Activated T-cell treated with anti-CD3 and anti-CD28 coated beads for 1 hour (primary cell): ENCODE results near the gene USF2.
"Not testable (repeated sequence)": the region's sequence is repeated elsewhere in the genome, so short reads cannot be mapped to it uniquely, and the experiment has no call there.

ENCODE experiments used
- DNase-seq: peaks from one replicate; pipeline ENCODE4 v3.0.0-alpha.2; 2020; ENCODE audit warnings: low read depth

USF2 gene

DNA sequence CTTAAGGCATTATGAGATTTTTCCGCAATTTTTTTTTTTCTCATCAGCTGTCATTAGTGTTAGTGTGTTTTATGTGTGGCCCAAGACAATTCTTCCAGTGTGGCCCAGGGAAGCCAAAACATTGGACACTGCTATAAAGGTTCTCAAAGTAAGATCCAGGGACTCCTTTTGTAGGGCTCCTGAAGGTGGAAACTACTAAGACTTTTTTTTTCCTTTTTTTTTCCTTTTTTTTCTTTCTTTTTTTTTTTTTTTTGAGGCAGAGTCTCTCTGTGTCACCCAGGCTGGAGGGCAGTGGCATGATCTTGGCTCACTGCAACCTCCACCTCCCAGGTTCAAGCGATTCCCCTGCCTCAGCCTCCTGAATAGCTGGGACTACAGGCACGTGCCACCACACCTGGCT is 16.7 kb downstream of the USF2 start:
- DNase-seq = not testable (repeated sequence)

DNA sequence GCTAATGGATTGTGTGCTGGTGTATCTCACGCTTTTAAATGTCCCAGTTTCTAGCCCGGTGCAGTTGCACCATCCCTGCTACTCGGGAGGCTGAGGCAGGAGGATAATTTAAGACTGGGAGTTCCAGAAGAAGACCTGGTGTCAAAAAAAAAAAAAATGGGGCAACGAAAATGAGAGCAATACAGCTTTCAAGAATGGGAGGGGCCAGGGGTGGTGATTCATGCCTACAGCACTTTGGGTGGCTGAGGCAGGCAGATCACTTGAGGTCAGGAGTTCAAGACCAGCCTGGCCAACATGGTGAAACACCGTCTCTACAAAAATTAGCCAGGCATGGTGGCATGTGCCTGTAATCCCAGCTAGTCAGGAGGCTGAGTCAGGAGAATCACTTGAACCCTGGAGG is 17.3 kb downstream of the USF2 start:
- DNase-seq = not testable (repeated sequence)

DNA sequence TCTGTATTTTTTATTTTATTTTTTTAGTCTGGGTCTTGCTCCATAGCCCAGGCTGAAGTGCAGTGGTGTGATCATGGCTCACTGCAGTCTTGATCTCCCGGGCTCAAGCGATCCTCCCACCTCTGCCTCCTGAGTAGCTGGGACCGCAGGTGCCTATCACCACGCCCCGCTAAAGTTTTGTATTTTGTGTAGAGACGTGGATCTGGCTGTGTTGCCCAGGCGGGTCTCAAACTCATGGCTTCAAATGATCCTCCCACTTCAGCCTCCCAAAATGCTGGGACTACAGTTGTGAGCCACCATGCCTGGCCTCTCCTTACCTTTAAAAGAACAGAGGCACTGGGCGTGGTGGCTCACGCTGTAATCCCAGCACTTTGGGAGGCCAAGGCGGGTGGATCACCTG is 19.0 kb downstream of the USF2 start:
- no peak for DNase-seq

DNA sequence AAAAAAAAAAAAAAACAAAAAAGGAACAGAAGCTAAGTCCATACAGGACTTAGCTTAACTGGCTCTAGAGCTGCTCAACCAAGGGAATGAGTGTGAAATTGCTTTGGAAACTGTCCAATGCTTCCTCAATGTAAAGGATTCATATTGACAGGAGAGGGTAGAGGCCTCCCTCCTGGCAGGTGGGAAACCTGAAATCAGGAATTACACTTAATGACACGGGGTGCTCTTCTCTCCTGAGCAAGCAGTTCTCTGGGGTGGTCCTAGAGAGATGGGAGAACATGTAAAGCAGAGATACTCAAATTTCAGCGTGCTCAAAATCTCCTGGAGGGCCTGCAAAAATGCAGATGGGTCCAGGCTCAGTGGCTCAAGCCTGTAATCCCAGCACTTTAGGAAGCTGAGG is 19.6 kb downstream of the USF2 start:
- no peak for DNase-seq

DNA sequence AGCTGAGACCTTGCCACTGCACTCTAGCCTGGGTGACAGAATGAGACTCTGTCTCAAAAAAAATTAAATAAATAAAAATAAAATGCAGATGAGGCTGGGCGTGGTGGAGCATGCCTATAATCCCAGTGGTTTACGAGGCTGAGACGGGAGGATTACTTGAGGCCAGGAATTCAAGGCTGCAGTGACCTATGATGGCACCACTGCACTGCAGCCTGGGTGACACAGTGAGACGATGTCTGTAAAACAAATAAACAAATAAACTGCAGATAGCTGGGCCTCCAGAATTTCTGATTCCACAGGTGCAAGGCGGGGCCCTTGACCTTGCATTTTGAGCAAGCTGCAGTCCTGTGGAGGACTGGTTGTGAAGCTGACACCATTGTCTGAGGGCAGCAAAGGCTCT is 20.1 kb downstream of the USF2 start:
- no peak for DNase-seq

DNA sequence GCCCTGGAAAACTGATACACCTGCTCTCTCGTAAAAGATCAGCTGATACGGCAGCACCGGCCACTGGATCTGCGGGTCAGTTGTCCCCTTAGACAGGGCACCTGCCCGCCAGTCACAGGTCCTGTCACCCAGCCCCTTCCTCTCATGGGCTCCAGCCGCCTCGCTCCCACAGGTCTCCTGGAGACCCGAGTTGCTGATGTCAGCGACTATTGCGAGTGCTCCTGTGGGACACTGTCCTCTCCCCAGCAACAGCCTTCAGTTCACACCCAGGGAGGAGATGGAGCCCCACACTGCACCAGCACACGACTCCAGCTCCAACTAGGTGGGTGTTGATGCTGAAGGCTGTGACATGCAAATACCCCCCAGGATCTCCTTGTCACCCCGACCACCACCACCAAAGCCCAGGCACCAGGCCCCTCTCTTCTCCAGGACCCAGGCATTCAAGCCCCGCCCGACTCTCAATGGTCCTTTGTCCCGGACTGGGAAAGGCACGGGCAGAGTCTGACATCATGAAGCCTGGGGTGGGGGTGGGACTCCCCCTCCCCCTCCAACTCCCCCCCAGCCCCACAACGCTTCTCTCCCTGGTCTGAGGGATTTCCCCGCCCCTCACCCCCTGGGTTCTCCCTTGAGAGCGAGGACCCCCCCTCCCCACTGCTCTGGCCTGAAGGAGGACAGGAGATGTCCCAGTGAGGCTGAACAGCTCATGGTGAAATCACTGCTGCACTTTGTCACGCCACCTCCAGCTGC is 21.8 kb downstream of the USF2 start:
- DNase-seq = no peak

DNA sequence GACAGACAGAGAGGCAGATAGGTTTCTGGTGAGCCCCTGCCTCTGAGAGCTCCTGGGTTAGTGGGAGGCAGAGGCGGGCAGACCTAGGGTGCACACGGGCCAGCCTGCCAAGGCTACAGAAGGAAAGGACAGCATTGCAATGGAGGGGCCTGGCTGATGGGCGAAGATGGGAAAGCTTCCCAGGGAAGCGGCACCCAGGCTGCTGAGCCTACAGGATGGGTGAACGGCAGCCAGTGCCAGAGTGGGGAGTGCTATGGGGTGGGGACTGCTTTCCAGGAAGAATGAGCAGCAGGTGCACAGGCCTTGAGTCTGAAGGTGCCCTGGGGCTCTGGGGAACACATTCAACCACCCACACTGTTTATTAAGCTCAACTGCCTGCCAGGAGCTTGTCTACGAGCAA is 22.5 kb downstream of the USF2 start:
- no peak for DNase-seq

DNA sequence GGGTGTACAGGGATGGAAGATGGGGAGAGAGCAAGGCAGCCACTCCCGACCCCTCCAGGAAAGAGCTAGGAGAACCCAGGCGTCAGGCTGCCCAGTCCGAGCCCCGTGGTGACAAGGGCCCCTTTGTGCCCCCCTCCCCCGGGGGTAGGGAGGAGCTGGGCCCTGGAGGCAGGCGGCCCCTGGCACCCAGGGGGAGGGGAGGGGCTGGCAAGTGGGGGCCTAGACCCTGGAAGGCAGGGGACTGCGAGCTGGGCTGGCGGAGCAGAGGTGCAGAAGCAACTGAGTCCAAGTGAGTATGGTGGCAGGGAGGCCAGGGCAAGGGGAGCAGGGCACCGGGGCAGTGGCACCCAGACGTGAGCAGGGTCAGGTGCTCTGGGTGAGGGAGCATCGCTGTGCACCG is 23.2 kb downstream of the USF2 start, which contains the start of gene MAG:
TSS of gene MAG (plus strand) at position 246 of the 400 bp plus-strand sequence. CDS start 3,248 bp downstream, outside the sequence.
- no peak for DNase-seq

DNA sequence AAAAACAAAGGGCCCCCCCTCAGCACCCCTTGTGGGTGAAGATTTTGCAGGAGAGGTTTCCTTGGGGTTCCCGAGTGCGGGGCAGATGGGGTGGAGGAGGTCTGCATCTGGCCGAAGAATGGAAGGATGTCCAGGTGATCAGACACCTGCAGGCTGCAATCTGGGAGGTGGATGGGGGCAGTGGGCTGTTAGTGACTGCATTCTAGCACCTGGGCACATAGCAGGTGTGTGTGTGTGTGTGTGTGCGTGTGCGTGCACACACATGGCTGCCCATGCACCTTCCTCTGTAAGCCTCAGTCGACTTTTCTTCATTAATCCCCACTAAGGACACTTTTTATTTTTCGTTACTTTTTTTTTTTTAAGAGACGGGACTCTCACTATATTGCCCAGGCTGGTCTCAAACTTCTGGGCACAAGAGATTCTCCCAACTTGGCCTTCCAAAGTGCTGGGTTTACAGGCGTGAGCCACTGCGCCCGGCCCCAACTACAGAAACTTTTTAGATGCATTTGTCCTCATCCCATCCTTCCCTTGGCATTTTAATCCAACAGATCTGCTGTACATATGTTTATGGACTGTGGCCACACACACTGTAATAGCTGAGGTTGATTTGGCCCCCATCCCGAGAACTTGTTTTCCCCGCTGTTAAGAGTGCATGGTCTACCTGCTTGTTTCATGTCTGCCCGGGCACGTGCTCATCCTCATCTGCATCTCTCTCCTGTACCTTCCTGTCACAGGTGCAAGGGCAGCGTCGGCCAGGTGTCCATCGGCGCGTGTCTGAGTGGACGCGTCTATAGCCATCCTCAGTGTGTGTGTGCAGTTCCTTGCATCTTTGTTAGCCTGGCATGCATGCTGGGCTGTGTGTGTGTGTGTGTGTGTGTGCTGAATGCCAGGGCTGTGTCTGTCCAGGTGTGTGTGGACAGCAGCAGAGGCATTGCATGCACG is 23.9 kb downstream of the USF2 start:
- no peak for DNase-seq

DNA sequence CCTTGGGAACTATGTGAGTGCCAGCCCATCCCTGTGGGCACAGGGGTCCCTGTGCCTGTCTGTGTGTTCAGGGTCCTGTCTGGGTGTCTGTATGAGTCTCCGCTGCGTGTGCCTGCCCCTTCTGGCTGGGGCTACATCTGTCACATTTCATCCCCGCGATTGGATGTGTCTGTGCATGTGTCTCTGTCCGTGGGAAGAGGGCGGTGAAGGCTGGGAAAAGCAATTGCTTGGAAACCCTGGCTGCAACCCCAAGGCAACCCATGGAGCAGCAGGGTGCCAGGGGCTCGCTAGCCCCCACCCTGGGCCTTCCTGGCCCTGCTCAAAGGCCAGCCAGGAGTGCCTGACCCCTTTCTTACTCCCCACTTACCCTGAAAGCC is 24.6 kb downstream of the USF2 start:
- DNase-seq = no peak

DNA sequence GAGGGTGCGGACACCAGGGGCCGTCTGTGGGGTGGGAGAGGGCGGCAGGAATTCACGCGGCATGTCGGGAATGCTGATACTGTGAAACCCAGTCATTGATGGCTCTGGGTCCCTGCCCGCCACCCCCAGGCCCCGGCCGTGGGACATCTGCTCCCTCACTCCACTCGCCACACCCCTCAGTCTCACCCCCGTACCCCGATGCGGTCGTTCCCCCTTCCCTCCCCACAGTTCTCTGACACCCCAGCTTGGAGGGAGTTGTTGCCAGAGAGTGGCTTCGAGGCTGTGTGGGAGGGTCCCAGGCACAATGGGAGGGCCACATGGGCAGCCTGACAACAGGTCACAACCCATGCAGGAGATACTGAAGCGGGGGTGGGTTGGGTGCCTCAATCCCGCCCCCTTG is 25.0 kb downstream of the USF2 start:
- DNase-seq = no peak

DNA sequence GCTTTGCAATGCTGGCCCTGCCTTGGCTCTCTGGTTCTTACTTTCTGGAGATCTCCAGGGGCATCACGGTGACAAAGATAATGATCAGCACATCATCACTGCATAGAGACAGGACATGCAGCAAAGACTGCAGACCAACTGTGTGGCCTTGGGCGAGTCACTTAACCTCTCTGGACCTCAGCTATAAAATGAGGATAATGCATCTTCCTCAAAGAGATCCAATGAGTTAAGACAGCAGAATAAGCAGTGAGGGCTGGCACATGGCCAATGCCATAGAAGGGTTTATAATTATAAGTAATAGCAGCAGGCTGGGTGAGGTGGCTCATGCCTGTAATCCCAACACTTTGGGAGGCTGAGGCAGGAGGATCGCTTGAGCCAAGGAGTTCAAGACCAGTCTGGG is 25.6 kb downstream of the USF2 start:
- no peak for DNase-seq

DNA sequence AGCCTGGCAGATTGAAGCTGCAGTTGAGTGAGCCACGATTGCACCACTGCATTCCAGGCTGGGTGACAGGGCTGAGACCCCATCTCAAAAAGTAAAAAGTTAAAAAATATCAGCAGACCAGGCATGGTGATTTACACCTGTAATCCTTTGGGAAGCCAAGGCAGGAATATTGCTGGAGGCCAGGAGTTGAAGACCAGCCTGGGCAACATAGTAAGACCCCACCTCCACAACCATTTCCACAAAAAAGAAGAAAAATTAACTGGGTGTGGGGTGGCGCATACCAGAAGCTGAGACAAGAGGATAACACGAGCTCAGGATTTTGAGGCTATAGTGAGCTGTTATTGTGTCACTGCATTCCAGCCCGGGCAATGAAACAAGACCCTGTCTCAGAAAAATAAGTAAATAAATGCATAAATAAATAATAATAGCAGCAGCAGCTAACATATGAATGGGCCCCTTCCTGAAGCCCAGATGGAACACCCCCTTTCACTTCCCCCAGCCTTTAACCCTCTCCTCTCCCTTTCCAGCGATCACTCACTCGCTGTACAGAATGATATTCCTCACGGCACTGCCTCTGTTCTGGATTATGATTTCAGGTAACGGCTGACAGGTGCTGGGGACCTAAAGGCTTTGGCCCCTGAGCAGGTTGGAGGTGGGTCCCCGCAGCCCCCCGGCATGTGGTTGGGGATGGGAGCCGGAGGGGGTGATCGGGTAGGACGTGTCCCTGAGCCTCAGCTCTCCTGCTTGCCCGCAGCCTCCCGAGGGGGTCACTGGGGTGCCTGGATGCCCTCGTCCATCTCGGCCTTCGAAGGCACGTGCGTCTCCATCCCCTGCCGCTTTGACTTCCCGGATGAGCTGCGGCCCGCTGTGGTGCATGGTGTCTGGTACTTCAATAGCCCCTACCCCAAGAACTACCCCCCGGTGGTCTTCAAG is 26.4 kb downstream of the USF2 start:
- no peak for DNase-seq

DNA sequence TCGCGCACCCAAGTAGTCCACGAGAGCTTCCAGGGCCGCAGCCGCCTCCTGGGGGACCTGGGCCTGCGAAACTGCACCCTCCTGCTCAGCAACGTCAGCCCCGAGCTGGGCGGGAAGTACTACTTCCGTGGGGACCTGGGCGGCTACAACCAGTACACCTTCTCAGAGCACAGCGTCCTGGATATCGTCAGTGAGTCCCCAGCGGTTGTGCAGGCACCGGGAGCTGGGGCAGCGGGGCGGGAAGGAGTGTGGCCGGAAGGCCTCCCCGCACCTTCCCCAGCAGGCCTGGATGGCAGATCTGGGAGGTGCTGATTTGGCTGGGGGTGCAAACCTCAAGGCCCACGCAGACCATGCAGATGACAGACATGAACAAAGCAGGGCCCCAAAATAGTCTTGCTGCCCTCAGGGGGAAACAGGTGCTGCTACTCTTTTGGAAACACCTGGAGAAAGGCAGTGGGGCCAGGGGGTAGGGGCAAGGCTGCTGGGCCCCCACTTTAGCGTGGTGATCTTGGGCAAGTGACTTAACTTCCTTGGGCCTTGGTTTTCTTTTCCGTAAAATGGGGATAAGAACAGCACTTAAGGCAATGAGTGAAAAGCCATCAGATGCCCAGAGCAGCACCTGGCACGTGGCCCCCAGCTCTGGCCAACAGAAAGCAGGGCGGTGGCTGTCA is 27.2 kb downstream of the USF2 start:
- DNase-seq = peak; percentile 23

DNA sequence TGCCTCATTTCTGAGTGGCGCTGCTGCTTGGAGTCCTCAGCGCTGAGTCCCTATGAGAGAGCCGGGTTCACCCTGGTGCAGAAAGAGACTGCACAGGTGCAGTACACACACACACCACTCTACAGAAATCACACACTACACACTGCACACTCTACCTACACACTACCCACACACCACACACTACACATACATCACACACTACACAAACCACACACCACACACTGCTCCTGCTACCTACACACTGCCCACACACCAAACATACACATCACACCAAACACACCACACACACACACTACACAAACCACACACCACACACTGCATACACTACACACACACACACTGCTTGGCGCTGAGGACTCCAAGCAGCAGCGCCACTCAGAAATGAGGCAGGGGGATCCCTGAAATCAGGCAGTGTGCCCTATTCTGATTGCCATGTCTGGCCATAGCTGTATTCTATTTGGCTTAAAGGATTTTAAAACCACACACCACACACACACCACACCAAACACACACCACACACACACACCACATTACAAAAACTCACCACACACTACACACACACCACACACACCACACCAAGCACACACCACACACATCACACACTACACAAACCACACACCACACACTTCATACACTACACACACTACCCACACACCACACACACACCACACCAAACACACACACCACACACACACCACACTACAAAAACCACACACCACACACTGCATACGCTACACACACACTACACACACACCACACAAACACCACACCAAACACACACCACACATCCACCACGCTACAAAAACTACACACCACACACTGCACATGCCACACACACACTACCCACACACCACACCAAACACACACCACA is 28.1 kb downstream of the USF2 start:
- no peak for DNase-seq

DNA sequence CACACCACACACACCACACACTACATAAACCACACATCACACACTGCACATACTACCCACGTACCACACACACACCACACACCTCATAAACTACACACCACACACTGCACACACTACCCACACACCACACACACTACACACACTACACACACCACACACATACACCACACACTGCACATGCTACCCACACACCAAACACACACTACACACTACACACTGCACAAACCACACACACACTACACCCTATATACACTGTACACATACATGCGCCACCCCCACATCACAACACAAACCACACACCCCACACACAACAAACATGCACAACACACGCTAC is 28.7 kb downstream of the USF2 start:
- no peak for DNase-seq

DNA sequence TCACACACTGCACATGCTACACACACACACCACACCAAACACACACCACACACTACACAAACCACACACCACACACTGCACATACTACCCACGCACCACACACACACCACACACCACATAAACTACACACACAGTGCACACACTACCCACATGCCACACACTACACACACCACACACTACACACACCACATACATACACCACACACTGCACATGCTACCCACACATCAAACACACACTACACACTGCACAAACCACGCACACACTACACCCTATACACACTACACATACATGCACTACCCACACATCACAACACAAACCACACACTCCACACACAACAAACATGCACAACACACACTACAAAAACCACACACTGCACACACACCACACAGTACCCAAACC is 29.2 kb downstream of the USF2 start:
- no peak for DNase-seq

DNA sequence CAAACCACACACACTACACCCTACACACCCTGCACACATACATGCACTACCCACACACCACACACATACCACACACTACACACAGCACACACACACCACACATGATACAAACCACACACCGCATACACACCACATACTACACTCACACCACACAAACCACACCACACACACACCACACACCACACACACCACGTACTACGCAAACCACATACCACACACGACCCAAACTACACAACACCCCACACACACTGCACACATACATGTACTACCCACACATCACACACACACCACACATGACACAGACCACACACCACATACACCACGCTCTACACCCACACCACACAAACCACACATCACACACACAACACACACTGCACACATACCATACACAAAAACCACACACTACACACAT is 29.8 kb downstream of the USF2 start:
- DNase-seq = no peak

DNA sequence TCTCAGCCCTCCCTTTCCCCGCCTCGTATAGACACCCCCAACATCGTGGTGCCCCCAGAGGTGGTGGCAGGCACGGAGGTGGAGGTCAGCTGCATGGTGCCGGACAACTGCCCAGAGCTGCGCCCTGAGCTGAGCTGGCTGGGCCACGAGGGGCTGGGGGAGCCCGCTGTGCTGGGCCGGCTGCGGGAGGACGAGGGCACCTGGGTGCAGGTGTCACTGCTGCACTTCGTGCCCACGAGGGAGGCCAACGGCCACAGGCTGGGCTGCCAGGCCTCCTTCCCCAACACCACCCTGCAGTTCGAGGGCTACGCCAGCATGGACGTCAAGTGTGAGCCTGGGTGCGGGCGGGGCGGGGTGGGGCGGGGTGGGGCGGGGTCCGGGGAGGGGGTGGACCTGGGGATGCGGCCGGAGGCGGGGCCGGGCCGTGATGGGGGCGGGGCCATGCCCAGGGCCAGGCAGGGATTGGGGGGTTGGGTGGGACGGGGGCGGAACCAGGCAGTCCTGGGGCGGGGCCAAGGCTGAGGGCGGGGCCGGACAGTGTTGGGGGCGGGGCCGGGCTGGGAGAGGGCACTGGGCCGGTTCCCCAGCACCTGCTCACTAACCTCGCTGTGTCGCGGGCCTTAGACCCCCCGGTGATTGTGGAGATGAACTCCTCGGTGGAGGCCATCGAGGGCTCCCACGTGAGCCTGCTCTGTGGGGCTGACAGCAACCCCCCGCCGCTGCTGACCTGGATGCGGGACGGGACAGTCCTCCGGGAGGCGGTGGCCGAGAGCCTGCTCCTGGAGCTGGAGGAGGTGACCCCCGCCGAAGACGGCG is 31.0 kb downstream of the USF2 start:
- DNase-seq = no peak

DNA sequence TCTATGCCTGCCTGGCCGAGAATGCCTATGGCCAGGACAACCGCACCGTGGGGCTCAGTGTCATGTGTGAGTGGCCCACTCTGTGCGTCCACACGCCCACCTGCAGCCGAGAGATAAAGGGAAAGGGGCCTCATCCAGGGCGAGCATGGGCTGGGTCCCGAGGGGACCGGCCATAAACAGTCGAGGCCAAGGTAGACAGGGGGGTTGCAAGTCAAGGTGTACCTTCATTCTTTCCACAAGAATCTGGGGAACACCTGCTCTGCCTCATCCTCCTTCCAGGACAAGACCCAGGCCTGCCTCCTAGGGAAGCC is 31.5 kb downstream of the USF2 start:
- DNase-seq = no peak
